HG03064 (cell line): ENCODE results near the gene TMEM229B.
"Not testable (repeated sequence)": the region's sequence is repeated elsewhere in the genome, so short reads cannot be mapped to it uniquely, and the experiment has no call there.

ENCODE experiments used
- ATAC-seq: cut with Tn5 transposase; IDR thresholded peaks from one replicate; pipeline ENCODE4 v1.9.1; 2021; ENCODE audit warnings: low read depth; ENCODE audit not compliant: unreplicated experiment

TMEM229B gene

DNA sequence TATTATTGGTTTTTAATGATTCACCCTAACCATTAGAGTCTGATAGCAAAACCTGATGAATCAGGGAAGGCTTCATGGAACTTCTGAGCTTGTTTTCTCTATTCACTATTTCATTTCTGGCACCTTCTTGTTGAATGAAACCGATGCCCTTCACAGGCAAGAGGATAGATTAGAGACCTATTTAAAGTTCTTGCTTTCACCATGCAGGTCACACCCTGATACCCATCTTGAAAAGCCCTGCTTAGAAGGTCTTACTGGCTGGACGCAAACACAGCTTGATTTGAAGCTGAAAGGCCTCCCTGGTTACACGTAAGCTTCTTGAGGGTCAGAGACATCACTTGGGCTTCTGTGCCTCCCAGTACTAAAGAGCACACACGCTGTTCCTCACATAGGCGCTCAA lies 29.2 kb downstream of the TMEM229B start:
- no peak for ATAC-seq

DNA sequence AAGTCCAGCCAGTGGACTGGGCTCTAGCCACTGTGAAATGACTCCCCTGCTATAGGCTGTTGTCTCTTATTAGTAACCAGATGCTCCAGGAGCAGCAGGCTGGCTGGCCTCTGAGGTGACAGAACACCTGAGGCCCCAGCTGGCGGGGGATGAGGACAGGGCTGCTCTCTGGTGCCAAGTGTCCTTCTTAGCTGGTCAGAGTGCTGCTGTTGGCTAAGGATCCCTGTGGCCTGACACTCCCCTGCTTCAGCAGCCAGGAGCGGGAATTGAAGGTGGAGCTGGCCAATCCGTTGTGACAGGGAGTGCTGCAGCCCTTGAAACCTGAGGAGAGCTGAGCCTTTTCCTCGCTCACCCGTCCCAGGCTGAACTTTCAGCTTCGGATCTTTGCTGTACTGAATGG lies 30.7 kb downstream of the TMEM229B start:
- no peak for ATAC-seq

DNA sequence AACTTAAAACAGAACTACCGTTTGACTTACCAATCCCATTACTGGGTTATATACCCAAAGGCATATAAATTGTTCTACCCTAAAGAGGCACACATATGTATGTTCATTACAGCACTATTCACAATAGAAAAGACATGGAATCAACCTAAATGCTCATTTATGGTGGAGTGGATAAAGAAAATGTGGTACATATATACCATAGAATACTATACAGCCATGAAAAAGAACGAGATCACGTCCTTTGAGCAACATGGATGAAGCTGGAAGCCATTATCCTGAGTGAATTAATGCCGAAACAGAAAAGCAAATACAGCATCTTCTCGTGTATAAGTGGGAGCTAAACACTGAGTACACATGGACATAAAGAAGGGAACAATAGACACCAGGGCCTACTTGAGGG lies 31.8 kb downstream of the TMEM229B start:
- ATAC-seq = no peak

DNA sequence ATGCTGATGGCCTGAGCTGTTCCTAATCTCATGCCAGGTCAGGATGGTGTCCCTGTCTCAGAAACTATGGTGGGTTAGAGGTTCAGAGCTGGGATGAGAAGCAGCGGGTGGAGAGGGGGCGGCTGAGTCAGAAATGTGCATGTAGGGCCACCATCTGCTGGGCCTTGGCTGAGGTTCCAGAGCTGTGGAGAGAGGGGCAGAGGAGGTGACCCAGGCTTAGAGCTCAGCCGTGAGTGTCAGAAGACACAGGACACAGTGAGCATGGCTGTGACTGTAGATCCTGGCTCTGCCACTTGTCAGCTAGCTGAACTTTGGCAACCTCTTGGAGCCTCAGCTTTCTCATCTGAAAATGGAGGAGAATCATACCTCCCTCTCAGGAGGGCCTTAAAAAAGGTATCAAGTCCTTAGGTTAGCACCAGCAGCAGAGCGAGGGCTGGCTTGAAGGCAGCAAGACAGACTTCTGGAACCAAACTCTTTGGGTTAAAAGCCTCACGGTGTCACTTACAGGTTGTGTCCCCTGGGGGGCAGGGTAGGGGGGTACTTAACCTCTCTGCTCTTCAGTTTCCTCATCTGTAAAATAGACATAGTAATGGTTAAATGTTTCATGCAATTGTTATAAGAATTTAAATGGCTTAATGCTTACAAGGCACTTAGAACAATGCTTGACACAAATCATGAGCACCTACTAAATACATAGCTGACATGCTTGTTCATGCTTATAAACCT lies 34.8 kb downstream of the TMEM229B start:
- ATAC-seq = no peak

DNA sequence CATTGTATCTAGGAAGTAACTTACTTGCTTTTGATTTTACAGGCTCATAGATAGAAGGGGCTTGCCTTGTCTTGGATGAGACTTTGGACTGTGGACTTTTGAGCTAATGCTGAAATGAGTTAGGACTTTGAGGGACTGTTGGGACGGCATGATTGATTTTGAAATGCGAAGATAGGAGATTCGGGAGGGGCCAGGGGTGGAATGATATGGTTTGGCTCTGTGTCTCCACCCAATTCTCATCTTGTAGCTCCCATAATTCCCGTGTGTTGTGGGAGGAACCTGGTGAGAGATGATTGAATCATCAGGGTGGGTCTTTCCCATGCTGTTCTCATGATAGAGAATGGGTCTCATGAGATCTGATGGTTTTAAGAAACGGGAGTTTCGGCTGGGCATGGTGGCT lies 36.9 kb downstream of the TMEM229B start:
- ATAC-seq = not testable (repeated sequence)

DNA sequence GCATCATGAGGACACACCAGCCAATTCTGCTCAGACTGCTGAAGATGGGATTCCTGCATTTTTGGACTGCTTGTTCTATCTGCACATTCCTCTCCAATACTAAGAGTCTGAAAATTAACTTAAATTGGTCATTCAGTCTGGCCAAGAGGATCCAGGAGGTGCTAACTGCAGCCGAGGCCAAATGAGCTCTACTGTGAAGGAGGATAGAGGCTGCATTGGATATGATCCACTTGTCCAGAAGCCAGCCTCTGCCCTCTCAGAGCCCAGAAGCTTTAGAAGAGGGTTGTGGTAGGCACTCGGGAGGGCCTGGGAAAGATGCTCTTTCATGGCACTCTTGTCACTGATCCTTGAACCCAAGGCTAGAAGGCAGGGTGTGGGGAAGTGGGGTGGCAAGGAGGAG lies 39.4 kb downstream of the TMEM229B start:
- ATAC-seq = no peak

DNA sequence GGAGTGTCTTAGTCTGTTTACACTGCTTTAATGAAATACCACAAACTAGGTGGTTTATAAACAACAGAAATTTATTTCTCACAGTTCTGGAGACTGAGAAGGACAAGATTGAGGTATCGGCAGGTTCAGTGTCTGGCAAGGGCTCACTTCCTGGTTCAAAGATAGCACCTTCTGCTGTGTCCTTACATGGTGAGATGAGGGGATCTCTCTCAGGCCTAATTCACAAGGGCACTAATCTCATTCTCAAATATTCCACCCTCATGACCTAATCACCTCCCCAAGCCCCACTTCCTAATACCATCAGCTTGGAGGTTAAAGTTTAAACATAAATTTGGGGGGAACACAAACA lies 41.5 kb downstream of the TMEM229B start:
- no peak for ATAC-seq

DNA sequence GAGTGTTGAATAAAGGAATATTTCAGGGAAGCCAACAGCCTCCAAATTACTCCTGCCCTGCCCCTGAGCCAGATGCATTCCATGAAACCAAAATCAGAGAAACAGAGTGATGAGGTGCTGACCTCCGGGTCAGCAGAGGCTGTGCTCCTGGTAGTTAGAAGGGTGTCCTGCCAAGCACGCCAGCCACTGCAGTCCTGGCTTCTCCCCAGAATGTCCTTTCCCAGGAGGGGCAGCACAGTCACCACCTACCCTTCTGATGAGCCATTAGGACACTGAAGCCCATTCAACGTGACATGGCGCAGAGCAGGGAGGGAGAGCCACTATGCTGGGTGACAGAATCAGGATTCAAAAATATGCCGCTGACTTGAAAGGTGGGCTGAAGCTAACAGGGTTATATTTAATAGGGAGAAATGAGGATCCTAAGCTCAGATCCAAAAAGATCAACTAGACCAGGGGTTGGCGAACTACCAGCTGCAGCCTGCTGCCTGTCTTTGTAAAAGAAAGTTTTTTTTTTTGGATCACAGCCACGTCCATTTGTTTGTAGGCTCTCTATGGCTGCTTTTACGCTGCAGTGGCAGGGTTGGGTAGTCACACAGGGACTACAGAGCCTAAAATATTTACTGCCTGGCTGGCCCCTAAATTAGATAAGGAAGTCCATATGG lies 42.0 kb downstream of the TMEM229B start:
- no peak for ATAC-seq

DNA sequence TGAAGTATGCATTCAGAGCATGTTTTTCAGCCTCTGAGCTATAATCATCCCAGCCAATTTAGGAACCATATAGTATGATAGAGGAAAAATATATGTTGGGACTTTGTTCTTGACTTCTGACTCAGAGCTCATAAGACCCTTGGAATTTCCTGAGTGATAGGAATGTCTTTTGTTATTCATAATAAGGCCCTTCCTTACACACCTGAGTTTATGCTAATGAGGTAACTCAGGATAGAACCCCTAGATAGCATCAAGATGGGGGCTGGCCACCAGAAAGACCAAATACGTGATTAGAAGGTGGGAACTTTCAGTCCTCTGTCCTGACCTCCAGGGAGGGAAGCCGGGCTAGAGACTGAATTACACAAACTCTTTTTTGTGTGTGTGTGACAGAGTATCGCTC lies 44.1 kb downstream of the TMEM229B start:
- ATAC-seq = no peak

DNA sequence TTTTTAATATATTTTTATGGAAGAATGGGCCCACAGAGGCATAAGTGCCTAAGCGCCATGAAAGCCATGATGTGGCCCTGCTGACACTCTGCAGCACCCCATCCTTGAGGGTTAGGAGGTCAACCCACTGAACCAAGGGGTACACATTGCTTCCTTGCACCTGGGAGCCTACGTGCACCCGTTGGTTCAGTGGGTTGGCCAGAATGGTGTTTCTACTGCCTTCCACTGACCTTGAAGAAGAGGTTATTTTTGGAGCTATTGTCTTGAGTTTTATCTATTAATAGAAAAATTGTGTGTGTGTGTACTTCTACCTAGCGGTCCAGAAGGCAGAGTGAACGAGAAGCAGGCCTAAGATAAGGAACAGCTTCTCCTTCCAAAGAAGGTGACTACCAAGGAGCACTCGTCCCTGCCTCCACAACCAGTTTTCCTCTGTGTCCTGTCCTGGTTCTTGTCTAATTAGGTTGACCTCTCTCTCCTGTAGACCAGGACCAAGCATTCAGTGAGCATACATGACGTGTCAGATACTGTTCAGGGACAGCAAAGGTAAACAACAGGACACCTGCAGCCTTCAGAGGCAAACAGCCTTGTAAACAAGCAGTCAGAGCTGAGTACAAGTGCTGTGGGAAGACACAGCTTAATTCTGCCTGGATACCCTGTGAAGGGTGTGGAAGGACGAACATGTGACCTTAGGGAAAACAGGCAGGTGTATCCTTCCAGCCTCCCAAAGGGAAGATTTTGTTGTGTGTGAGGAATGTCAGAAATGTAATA lies 46.2 kb downstream of the TMEM229B start:
- ATAC-seq = no peak

DNA sequence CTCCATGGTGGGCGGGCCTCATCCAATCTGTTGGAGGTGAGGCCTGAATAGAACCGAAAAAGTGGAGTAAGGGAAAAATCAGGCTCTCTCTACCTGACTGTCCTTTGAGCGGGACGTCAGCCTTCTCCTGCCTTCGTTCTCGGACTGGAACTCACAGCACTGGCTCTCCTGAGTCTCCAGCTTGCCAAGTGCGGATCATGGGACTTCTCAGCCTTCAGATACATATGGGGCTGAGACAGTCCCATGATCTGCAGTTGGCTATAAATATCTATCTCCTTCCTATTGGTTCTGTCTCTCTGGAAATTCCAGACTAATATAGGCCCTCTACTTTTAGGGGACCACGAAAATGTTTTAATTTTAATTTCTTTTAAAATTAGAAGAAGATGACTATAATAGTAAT lies 46.8 kb downstream of the TMEM229B start:
- ATAC-seq = no peak

DNA sequence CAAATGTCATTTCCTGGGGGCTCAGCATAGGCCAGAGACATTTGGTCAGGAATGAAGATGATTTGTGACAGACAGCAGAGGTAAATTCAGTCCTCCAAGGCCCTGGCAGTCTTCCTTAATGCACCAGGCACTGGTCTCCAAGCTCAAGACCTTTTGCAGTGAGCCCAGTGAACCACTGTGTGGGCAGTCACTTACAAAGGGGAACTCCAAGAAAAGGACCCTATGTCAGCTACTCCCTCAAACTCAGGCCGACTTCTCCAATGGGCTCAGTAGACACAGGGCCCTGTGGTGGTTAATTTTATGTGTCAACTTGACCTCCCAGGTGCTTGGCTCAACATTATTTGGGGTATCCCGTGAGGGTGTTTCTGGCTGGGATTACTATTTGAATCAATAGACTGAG lies 47.3 kb downstream of the TMEM229B start:
- no peak for ATAC-seq

DNA sequence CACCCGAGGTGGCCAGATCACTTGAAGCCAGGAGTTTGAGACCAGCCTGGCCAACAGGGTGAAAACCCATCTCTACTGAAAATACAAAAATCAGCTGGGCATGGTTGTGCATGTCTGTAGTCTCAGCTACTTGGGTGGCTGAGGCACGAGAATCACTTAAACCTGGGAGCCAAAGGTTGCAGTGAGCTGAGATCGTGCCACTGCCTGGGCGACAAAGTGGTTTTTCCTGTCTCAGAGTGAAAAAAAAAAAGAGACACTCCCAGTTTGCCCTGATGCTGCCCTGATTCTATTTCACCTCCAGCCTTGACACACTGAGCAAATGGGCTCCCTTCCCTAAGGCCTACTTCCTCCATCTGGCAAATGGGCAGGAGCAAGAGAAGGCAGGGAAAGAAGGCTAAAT lies 48.0 kb downstream of the TMEM229B start:
- no peak for ATAC-seq

DNA sequence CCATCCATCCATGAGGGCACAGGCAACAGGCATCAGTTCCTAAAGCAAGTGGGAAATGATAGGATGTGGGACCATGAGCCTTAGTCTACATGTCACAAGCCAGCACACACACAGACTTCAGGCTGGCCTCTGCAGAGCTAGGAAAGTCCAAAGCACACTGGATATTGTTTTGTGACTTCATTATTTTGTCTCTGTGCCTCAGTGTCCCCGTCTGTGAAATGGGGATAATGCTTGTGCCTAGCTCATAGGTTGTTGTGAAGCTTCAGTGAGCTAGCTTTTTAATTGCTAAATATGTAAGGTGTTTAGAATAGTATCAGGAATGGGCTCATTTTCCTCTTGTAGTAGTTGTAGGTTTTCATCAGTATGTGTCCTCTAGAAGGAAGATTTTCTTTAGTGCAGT lies 49.6 kb downstream of the TMEM229B start:
- no peak for ATAC-seq

DNA sequence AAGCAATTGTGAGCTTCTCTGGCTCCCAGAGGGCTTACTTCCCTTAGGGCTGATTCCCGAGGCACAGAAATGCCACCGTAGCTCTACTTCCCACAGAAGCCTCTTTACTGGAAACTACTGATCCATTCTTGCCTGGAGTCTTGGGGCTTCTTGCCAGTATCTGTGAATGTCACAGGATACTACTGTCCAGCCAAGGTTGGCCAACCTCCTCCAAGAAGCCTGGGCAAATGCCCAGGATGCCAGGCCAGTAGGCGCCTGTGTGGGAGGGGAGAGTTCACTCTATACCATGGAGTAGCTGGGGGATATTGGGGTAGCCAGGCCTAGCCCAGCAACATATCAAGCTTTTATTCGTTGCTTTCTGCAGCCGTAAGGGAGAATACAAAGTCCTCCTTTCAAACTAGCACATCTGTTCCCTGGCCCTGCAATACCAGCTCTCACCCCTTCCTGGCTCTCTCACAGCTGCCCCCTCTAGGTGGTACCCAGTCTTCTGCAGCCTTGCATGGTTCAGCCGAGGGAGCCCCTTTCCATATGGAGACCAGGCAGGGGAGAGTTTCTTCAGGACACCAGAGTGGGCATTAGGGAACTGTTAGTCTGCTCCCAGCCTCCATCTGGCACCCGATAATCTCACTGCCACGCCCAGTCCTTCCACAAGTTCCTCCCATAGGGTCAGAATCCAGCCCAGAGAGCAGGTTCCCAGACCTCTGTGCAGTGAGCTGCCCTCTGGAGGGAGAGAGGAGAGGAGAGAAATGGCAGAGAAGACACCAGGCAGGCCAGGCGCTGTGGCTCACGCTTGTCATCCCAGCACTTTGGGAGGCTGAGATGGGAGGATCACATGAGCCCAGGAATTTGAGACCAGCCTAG lies 52.3 kb downstream of the TMEM229B start:
- ATAC-seq = no peak

DNA sequence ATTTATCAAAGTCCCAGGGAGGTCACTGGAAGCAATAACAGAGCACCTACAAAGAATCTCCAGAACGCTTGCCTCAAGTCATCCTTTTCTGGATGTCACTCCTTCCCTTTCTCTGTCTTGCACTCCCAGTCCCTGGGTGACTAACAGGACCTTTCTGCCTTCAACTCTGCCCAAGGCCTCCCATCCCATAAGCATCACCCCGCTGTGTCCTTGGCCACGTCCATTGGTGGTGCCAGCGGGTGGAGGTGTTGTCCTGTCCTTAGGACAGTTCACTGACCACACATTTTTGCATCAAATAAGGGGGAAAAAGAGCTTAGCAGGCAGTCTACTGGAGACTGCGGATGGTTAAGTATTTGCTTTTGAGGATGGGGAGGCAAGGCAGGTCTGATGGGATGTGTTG lies 52.9 kb downstream of the TMEM229B start:
- ATAC-seq = no peak

DNA sequence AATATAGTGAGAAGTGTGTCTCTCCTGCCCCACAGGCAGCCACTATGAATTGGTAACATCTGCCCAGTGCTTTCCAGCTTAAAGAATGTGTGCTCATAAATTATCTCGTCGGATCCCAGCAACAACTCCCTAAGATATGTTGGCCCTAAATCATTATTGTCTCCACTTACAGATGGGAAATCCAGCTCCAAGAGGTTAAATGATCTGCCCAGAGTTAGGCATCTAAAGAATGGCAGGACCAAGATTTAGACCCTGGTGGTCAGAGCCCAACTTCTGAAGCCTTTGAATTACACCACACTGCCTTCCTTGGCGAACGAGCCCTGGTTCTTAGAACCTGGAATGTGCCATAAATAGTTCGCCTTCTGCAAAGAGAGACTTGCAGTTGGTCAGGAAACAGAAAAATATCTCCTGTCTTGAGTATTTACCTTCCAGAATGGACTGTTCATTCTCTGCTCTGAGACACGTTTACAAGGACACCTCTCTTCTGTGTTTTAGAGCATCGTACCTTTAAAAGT lies 56.4 kb downstream of the TMEM229B start:
- no peak for ATAC-seq

DNA sequence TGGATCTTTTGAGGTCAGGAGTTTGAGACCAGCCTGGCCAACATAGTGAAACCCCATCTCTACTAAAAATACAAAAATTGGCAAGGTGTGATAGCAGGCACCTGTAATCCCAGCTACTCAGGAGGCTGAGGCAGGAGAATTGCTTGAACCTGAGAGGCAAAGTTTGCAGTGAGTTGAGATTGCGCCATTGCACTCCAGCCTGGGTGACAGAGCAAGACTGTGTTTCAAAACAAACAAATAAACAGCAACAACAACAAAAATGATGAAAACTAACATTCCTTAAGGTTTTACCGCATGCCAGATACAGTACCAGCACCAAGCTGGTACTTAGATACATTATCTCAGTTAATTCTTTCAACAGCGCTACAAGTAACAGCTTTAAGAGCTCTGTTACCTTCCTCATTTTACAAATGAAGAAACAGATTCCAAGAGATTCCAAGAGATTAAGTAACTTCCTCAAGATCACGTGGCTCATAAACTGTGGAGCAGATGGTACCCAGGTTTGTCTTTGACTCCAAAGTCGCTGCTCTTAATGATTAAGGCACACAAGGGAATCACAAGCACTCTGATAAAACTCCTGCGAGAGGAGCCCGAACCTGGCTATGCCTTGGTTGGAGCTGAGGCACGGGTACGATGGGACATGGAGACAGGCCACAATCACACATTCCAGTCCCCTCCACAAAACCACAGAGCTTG lies 58.9 kb downstream of the TMEM229B start:
- ATAC-seq = no peak

DNA sequence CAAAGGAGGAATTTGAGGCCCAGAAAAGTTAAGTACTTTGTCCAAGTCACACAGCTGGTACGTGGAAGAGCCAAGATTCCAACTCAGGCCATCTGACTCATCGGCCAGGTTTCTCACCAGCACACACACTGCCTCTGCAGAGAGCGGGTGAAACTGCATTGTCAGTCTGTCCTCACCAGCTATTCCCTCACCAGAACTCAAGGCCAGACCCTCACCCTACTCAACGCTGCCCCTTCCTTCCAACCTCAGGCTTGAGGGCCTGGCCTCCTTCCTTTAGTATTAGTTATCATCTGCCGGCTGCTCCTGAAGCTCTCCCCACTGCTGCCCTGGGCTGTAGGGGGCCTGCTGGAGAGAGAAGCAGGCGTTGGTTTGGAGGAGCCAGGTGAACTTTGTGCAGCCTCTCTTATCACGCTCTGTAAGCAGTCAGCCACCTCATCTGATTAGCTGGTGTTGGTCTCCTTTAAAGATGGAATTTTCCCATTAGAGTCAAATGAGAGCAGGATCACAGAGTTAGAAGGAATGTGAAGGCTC lies 60.0 kb downstream of the TMEM229B start:
- ATAC-seq = no peak
